Stomach smooth muscle (tissue), 2 donors: Measurements from ENCODE around the gene HYCC1.

Experiments
- H3K27ac ChIP-seq: one replicate; pipeline ENCODE4 v1.7.0; 2013; ENCODE audit warnings: mild to moderate bottlenecking, low read length, inconsistent platforms
- H3K27me3 ChIP-seq, 2 donors: one replicate each; pipeline ENCODE4 v1.7.0; 2013; ENCODE audit warnings: low read length in 2 of 2; ENCODE audit not compliant: insufficient read depth in 2 of 2, control insufficient read depth in 1 of 2
- H3K36me3 ChIP-seq, 2 donors: one replicate each; pipeline ENCODE4 v1.7.0; 2013; ENCODE audit warnings: low read length in 2 of 2; ENCODE audit not compliant: control insufficient read depth in 2 of 2, insufficient read depth in 2 of 2
- H3K4me1 ChIP-seq: one replicate; pipeline ENCODE4 v1.7.0; 2013; ENCODE audit warnings: low read length; ENCODE audit not compliant: control insufficient read depth, insufficient read depth
- H3K4me3 ChIP-seq, 2 donors: one replicate each; pipeline ENCODE4 v1.7.0; 2013; ENCODE audit warnings: low read length in 2 of 2
- H3K9ac ChIP-seq, 2 donors: one replicate each; pipeline ENCODE4 v1.7.0; 2013; ENCODE audit warnings: low read length in 2 of 2, mild to moderate bottlenecking in 1 of 2
- H3K9me3 ChIP-seq, 2 donors: one replicate each; pipeline ENCODE4 v1.7.0; 2013; ENCODE audit warnings: low read length in 2 of 2; ENCODE audit not compliant: control insufficient read depth in 2 of 2
- donor health status: healthy.
- donor health status: Pancreatic carcinoma.

HYCC1 gene

GRCh38 chr7:23016345-23017253 is 2.7 kb upstream of the HYCC1 start:
- Histone ChIP-seq H3K9ac (no peak overlapping the region), H3K9me3 (no peaks in the 10 kb centered on the region), H3K27ac (no peak overlapping the region), H3K4me1 (peaks cover 8% of the 10 kb centered on the region), H3K27me3 (no peaks in the 10 kb centered on the region), H3K4me3 (no peak overlapping the region), H3K36me3 (no peaks in the 10 kb centered on the region)

GRCh38 chr7:23014681-23015080 is 751 bp upstream of the HYCC1 start:
- Histone ChIP-seq H3K27me3 (no peaks in the 10 kb centered on the region), H3K27ac (no peak overlapping the region), H3K9ac (no peak overlapping the region), H3K4me3 (peak overlapping the region in 1 of 2 donors; percentile 94), H3K4me1 (peaks cover 4% of the 10 kb centered on the region), H3K9me3 (no peaks in the 10 kb centered on the region), H3K36me3 (no peaks in the 10 kb centered on the region)

- Histone ChIP-seq H3K9ac (peak overlapping the region; percentile 76 to 77), H3K27ac (no peak overlapping the region), H3K9me3 (no peaks in the 10 kb centered on the region), H3K36me3 (no peaks in the 10 kb centered on the region), H3K4me3 (peak overlapping the region; percentile 89 to 94), H3K27me3 (no peaks in the 10 kb centered on the region), H3K4me1 (peaks cover 4% of the 10 kb centered on the region)
These were observed 819 bp downstream of the HYCC1 start for GRCh38 chr7:23012908-23013714.

- no peaks in the 10 kb centered on the region for H3K9me3 ChIP-seq
- peak overlapping the region in 1 of 2 donors; percentile 77 for H3K9ac ChIP-seq
- no peak overlapping the region for H3K27ac ChIP-seq
- H3K4me1 ChIP-seq, result peaks cover 4% of the 10 kb centered on the region
- no peaks in the 10 kb centered on the region for H3K27me3 ChIP-seq
- no peaks in the 10 kb centered on the region for H3K36me3 ChIP-seq
- H3K4me3 ChIP-seq, result peak overlapping the region in 1 of 2 donors; percentile 94
These were observed 1.7 kb downstream of the HYCC1 start for GRCh38 chr7:23012186-23012585.

GRCh38 chr7:23011222-23011924 is 2.6 kb downstream of the HYCC1 start:
- Histone ChIP-seq H3K4me1 (peaks cover 4% of the 10 kb centered on the region), H3K9me3 (no peaks in the 10 kb centered on the region), H3K27ac (no peak overlapping the region), H3K36me3 (no peaks in the 10 kb centered on the region), H3K4me3 (no peak overlapping the region), H3K9ac (no peak overlapping the region), H3K27me3 (no peaks in the 10 kb centered on the region)

GRCh38 chr7:23009303-23009702 is 4.6 kb downstream of the HYCC1 start:
- no peak overlapping the region for H3K9ac ChIP-seq
- H3K4me3 ChIP-seq, result no peak overlapping the region
- H3K9me3 ChIP-seq, result no peaks in the 10 kb centered on the region
- H3K4me1 ChIP-seq, result peaks cover 4% of the 10 kb centered on the region
- no peaks in the 10 kb centered on the region for H3K27me3 ChIP-seq
- H3K36me3 ChIP-seq, result no peaks in the 10 kb centered on the region
- no peak overlapping the region for H3K27ac ChIP-seq

GRCh38 chr7:23004247-23004520 is 9.7 kb downstream of the HYCC1 start:
- Histone ChIP-seq H3K9ac (no peak overlapping the region), H3K4me3 (no peak overlapping the region), H3K4me1 (no peaks in the 10 kb centered on the region), H3K27me3 (no peaks in the 10 kb centered on the region), H3K27ac (no peak overlapping the region), H3K9me3 (no peaks in the 10 kb centered on the region), H3K36me3 (no peaks in the 10 kb centered on the region)

GRCh38 chr7:23003505-23004246 is 10.3 kb downstream of the HYCC1 start:
- Histone ChIP-seq H3K27me3 (no peaks in the 10 kb centered on the region), H3K4me3 (no peak overlapping the region), H3K36me3 (no peaks in the 10 kb centered on the region), H3K4me1 (no peaks in the 10 kb centered on the region), H3K9ac (no peak overlapping the region), H3K9me3 (no peaks in the 10 kb centered on the region), H3K27ac (no peak overlapping the region)

- Histone ChIP-seq H3K27me3 (no peaks in the 10 kb centered on the region), H3K9me3 (no peaks in the 10 kb centered on the region), H3K4me3 (no peak overlapping the region), H3K36me3 (no peaks in the 10 kb centered on the region), H3K27ac (no peak overlapping the region), H3K9ac (no peak overlapping the region), H3K4me1 (no peaks in the 10 kb centered on the region)
These were observed 11.2 kb downstream of the HYCC1 start for GRCh38 chr7:23002698-23003097.

- no peak overlapping the region for H3K4me3 ChIP-seq
- no peak overlapping the region for H3K9ac ChIP-seq
- H3K27ac ChIP-seq, result no peak overlapping the region
- H3K4me1 ChIP-seq, result no peaks in the 10 kb centered on the region
- no peaks in the 10 kb centered on the region for H3K9me3 ChIP-seq
- no peaks in the 10 kb centered on the region for H3K27me3 ChIP-seq
- H3K36me3 ChIP-seq, result no peaks in the 10 kb centered on the region
These were observed 12.3 kb downstream of the HYCC1 start for GRCh38 chr7:23001610-23002009.
